ENCODE data around the gene TMEM204.

GRCh38 chr16:1495211-1495888, 38.1 kb upstream of the TMEM204 start:
- no peak for TF ChIP-seq CREB5 (CRISPR knock-in tag; IDR thresholded peaks at IDR 0.05; ENCODE audit: low read depth)
- no peak for TF ChIP-seq TCF4 (CRISPR knock-in tag; IDR thresholded peaks at IDR 0.05; ENCODE audit: borderline replicate concordance)
- TF ChIP-seq ZFP3 (CRISPR knock-in tag; IDR thresholded peaks at IDR 0.05) = no peak
